GM12801 (cell line): Measurements from ENCODE around the gene EVA1C.

Experiments
- CTCF ChIP-seq: IDR thresholded peaks from one replicate; pipeline ENCODE4 v1.5.1; 2011; ENCODE audit warnings: control low read depth; ENCODE audit not compliant: insufficient read length; ENCODE audit errors: extremely low read depth

EVA1C gene

GRCh38 chr21:32549440-32549839, 136.9 kb downstream of the EVA1C start:
- no peak for TF ChIP-seq CTCF

- no peak for TF ChIP-seq CTCF
Observed at GRCh38 chr21:32549886-32550285, 137.4 kb downstream of the EVA1C start.

GRCh38 chr21:32554832-32555638, 142.5 kb downstream of the EVA1C start:
- TF ChIP-seq CTCF = no peak

DNA sequence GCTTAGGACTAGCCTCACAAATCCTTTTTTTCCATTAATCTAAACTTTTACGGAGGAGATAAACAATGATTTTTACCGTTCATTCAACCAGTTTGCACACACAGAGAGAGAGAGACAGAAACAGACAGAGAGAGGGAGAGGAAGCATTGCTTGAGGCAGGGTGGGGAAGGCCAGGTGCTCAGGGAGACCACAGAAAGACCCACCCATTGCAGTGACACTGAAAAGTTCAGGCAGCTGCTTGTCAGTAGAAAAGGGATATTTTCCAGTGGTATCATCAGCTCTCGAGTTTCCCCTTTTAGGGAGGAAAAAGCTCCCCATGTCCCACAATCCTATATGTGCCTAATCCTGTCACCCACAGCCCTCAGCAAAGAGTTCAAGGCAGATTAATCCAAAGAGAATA, 145.6 kb downstream of the EVA1C start:
- no peak for TF ChIP-seq CTCF

GRCh38 chr21:32559006-32559610, 146.6 kb downstream of the EVA1C start:
- no peak for TF ChIP-seq CTCF

DNA sequence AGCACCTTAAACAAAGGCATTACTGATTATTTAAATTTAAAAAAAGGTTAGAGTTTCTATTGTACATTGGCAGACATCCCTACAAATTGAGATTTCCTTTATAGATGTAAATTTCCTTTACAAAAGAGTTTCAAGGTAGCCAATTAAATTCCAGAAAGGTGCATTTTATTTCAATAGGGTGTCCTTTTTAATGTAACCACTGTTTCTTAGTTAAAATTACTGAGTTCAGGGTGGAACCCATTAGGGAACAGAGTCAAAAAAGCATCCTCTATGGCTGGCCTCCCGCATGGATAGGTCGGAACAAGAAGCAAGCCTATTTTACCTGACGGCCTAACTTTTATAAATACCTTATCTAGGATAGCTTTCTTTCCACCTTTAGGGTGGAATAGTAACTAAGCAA, 148.4 kb downstream of the EVA1C start:
- no peak for TF ChIP-seq CTCF

DNA sequence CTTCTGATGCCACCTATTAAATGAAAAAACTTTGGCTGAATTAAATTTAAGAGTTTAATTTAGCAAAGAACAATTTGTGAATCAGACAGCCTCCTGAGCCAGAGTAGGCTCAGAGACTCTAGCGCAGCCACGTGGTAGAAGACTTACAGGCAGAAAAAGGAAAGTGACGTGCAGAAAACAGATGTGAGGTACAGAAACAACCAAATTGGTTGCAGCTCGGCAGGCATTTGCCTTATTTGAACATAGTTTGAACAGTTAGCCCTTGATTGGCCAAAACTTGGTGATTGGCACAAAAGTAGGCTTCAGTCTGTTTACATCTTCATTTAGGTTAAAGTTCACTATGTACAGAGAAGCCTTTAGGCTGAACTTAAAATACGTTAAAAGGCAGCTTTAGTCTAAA, 149.9 kb downstream of the EVA1C start:
- TF ChIP-seq CTCF = no peak
